Fibroblast of pulmonary artery (primary cell): ENCODE measurements around the gene HIBCH.
A peak's percentile ranks its signal among the peaks of the same experiment; 100 is the strongest.

Source experiments
- DNase-seq: peaks from one replicate; pipeline ENCODE4 v3.0.0-alpha.2; 2010; ENCODE audit warnings: low read depth
- H3K4me3 ChIP-seq: replicated peaks from 2 replicates; pipeline ENCODE4 v1.5.1; 2011; ENCODE audit warnings: low read depth, mild to moderate bottlenecking, control low read depth, low read length, moderate library complexity
- TF ChIP-seq, protein P1 (sequence below): IDR thresholded peaks from 2 replicates; pipeline ENCODE4 v1.5.1; 2011; ENCODE audit warnings: mild to moderate bottlenecking, control low read depth, low read length, inconsistent platforms; ENCODE audit errors: missing control alignments

Gene HIBCH

GRCh38 chr2:190352668-190353536 lies 33.3 kb upstream of the HIBCH start:
- TF ChIP-seq, protein P1, sequence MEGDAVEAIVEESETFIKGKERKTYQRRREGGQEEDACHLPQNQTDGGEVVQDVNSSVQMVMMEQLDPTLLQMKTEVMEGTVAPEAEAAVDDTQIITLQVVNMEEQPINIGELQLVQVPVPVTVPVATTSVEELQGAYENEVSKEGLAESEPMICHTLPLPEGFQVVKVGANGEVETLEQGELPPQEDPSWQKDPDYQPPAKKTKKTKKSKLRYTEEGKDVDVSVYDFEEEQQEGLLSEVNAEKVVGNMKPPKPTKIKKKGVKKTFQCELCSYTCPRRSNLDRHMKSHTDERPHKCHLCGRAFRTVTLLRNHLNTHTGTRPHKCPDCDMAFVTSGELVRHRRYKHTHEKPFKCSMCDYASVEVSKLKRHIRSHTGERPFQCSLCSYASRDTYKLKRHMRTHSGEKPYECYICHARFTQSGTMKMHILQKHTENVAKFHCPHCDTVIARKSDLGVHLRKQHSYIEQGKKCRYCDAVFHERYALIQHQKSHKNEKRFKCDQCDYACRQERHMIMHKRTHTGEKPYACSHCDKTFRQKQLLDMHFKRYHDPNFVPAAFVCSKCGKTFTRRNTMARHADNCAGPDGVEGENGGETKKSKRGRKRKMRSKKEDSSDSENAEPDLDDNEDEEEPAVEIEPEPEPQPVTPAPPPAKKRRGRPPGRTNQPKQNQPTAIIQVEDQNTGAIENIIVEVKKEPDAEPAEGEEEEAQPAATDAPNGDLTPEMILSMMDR: no peak
- DNase-seq: no peak
- H3K4me3 ChIP-seq: no peak overlapping the region

GRCh38 chr2:190351955-190352354 lies 32.3 kb upstream of the HIBCH start:
- TF ChIP-seq, protein P1: no peak
- H3K4me3 ChIP-seq: no peak overlapping the region
- DNase-seq: no peak

- TF ChIP-seq, protein P1: no peak
- H3K4me3 ChIP-seq: no peak overlapping the region
- DNase-seq: no peak
Observed at GRCh38 chr2:190350371-190350770, 30.7 kb upstream of the HIBCH start.

DNA sequence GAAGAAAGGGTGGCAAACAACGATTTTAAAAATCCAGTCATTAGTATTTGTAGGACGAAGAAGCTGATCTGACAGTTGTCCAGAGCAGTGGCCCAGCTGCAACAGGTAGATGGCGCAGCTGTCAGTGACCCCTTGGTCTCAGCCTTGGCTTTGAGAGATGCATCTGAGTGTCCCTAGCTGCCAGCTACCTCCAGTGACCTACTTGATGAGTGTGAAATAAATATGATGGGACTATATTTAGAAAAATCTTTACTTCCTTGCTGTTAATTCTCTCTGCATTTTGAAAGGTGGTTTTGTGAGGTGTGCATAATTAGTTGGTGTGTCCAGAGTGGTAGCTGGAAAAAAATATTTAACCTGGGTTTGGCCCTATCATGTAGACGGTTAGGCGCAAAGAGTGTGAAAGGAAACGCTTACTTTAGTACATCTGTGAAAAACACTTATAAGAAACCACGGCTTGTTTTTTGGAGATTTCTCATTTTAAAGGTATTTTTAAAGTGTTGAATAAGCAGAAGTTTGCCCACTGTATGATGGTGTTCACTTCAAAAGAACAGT lies 24.7 kb upstream of the HIBCH start:
- TF ChIP-seq, protein P1: peak; percentile 16
- DNase-seq: no peak
- peak overlapping the region; percentile 67 for H3K4me3 ChIP-seq

GRCh38 chr2:190343536-190344275 lies 24.1 kb upstream of the HIBCH start, which contains the start of gene INPP1:
Gene INPP1, plus strand, starts transcription at chr2:190343589. Its CDS starts 16,514 bp downstream, at chr2:190360103.
- peak; percentile 74 for DNase-seq
- TF ChIP-seq, protein P1: no peak
- peak within 1 kb of the TSS; percentile 67 for H3K4me3 ChIP-seq

GRCh38 chr2:190343089-190343535 lies 23.5 kb upstream of the HIBCH start:
- H3K4me3 ChIP-seq: peak overlapping the region; percentile 67
- no peak for DNase-seq

More at GRCh38 chr2:190343089-190343535, 23.5 kb upstream of the HIBCH start:
- TF ChIP-seq, protein P1: no peak
